ENCODE data around the gene WDR36. TPM values are rescaled to one million over a fixed set of nuclear protein-coding genes. Genes with fewer than 3 reads are reported as not detected.

Gene WDR36
- total and polyA plus RNA-seq, 2 of the 4 experiments (the other 2 are of a cell fraction) = 11.9 to 87.8 TPM

GRCh38 chr5:111158105-111158744 is 66.1 kb downstream of the WDR36 start:
- H3K27me3 ChIP-seq (ENCODE audit: control insufficient read depth, insufficient read depth, low read length) = no peaks in the 10 kb centered on the region
- H3K4me1 ChIP-seq (ENCODE audit: control insufficient read depth, insufficient read depth, low read length) = no peaks in the 10 kb centered on the region
- H2BK20ac ChIP-seq (ENCODE audit: low read depth, low read length) = no peak overlapping the region
- H3K23ac ChIP-seq (ENCODE audit: low read depth, low read length) = no peak overlapping the region
- H2BK120ac ChIP-seq (ENCODE audit: low read depth, low read length) = no peak overlapping the region
- no peaks in the 10 kb centered on the region for H4K20me1 ChIP-seq (ENCODE audit: insufficient read depth, low read length)
- H3K14ac ChIP-seq (replicated peaks; ENCODE audit: low read depth, low read length) = no peak overlapping the region
- dilution Hi-C loops (cut with HindIII; ENCODE audit: low sequenced_read_pairs, unreplicated experiment) (no loop called here), intact Hi-C loops (cut with micrococcal nuclease) (loop anchor here (1.0 to 5.0 kb wide), 7 partner anchors 121 to 989 kb away; partner anchors contain the start of gene NREP), in situ Hi-C loops (cut with MboI; ENCODE audit: low sequenced_read_pairs) (loop anchor here (10.0 kb wide), 1 partner anchor 987 kb away; no protein-coding TSS in a partner anchor)
- 0 out of 2 replicates have a peak, but pooled peaks have one; percentile 28 for TF ChIP-seq POLR2A (IDR thresholded peaks at IDR 0.05; ENCODE audit: low read depth, low read length)
- TF ChIP-seq CTCF (conservative IDR thresholded peaks at IDR 0.05; ENCODE audit: low read depth, low read length) = peak; percentile 99
- peak; percentile 92 for TF ChIP-seq SMC3 (IDR thresholded peaks at IDR 0.05; ENCODE audit: low read depth, low read length)
- TF ChIP-seq RFX5 (IDR thresholded peaks at IDR 0.05; ENCODE audit: low read depth, low read length) = no peak
- peak; percentile 97 for TF ChIP-seq RAD21 (IDR thresholded peaks at IDR 0.05; ENCODE audit: low read length)
- TF ChIP-seq CEBPB (IDR thresholded peaks at IDR 0.05; ENCODE audit: low read depth, low read length) = no peak
- CTCF ChIA-PET = interaction anchor here (1.5 to 3.3 kb wide), 4 partner anchors 11 to 392 kb away, joined by 3 to 14 read pairs (median 4); no protein-coding TSS in a partner anchor
- no peaks in the 10 kb centered on the region for H3K9me1 ChIP-seq (ENCODE audit: insufficient read depth, low read length)
- H3K9me3 ChIP-seq (ENCODE audit: control insufficient read depth, insufficient read depth, low read length) = no peaks in the 10 kb centered on the region
- H2BK15ac ChIP-seq (ENCODE audit: low read depth, low read length) = no peak overlapping the region
- H4K5ac ChIP-seq (ENCODE audit: low read depth, low read length) = no peak overlapping the region
- H4K8ac ChIP-seq (ENCODE audit: low read depth in 2 of 2, low read length in 2 of 2) = no peak overlapping the region
- H2BK5ac ChIP-seq (ENCODE audit: low read depth, low read length, poor library complexity, severe bottlenecking) = no peak overlapping the region
- no peak overlapping the region for H3K56ac ChIP-seq (ENCODE audit: extremely low read depth, insufficient read depth, low read length)
- H3K4me3 ChIP-seq (ENCODE audit: insufficient read depth, low read depth, low read length) = no peak overlapping the region
- H2AK9ac ChIP-seq (replicated peaks; ENCODE audit: low read depth, low read length, poor library complexity) = no peak overlapping the region
- H3K18ac ChIP-seq (ENCODE audit: low read depth, low read length) = no peak overlapping the region
- WGBS, 2 experiments (ENCODE audit: extremely low coverage in 2 of 2, insufficient read length in 1 of 2) = no CpG with 5 or more reads among the region's 9 CpGs
- no peak overlapping the region for H4K91ac ChIP-seq (ENCODE audit: insufficient read depth, low read depth, low read length)
- no peak overlapping the region for H2AFZ ChIP-seq (replicated peaks; ENCODE audit: low read length, poor library complexity)
- H3K36me3 ChIP-seq (ENCODE audit: control insufficient read depth, insufficient read depth, low read length) = no peaks in the 10 kb centered on the region
- no TSS peak for BruUV-seq (replicated peaks)
- ATAC-seq (ENCODE audit: low read depth) (peak; percentile 95), DNase-seq (peak; percentile 85)
- no peak overlapping the region; the same call in 1 of the 2 replicates for H3K4me2 ChIP-seq (ENCODE audit: low read depth, low read length)
- no peak overlapping the region for H3K9ac ChIP-seq (ENCODE audit: low read depth, low read length)
- no peaks in the 10 kb centered on the region for H3K79me1 ChIP-seq (ENCODE audit: low read depth in 1 of 2, low read length in 2 of 2)
- H3K27ac ChIP-seq (ENCODE audit: insufficient read depth, low read length) = no peak overlapping the region
- POLR2A ChIA-PET (ENCODE audit: unreplicated experiment) = no interaction called here
- H2AK5ac ChIP-seq (ENCODE audit: low read depth, low read length) = no peak overlapping the region
- H3K4ac ChIP-seq (ENCODE audit: low read depth, low read length) = no peak overlapping the region

Data from IMR-90 (cell line).